Rectal smooth muscle tissue (tissue), 1 donor: Measurements from ENCODE around the gene ADAM11.
A peak's percentile ranks its signal among the peaks of the same experiment; 100 is the strongest.
"Not testable (repeated sequence)": the region's sequence is repeated elsewhere in the genome, so short reads cannot be mapped to it uniquely, and the experiment has no call there.

Experiments used
- H3K27ac ChIP-seq: one replicate; pipeline ENCODE4 v1.7.0; 2013; ENCODE audit warnings: low read depth, low read length, inconsistent platforms
- H3K27me3 ChIP-seq: one replicate; pipeline ENCODE4 v1.7.0; 2013; ENCODE audit warnings: low read length; ENCODE audit not compliant: control insufficient read depth, insufficient read depth
- H3K36me3 ChIP-seq: one replicate; pipeline ENCODE4 v1.7.0; 2013; ENCODE audit warnings: low read length; ENCODE audit not compliant: control insufficient read depth, insufficient read depth
- H3K4me1 ChIP-seq: one replicate; pipeline ENCODE4 v1.7.0; 2013; ENCODE audit warnings: low read length; ENCODE audit not compliant: control insufficient read depth, insufficient read depth
- H3K4me3 ChIP-seq: one replicate; pipeline ENCODE4 v1.7.0; 2013; ENCODE audit warnings: low read length
- H3K9ac ChIP-seq: one replicate; pipeline ENCODE4 v1.7.0; 2013; ENCODE audit warnings: low read length

ADAM11 gene

GRCh38 chr17:44747566-44747965 is 11.2 kb upstream of the ADAM11 start:
- no peaks in the 10 kb centered on the region for H3K4me1 ChIP-seq
- H3K27ac ChIP-seq = no peak overlapping the region
- H3K9ac ChIP-seq = no peak overlapping the region
- no peaks in the 10 kb centered on the region for H3K36me3 ChIP-seq
- no peak overlapping the region for H3K4me3 ChIP-seq
- H3K27me3 ChIP-seq = no peaks in the 10 kb centered on the region

GRCh38 chr17:44749076-44749979 is 9.5 kb upstream of the ADAM11 start:
- H3K27ac ChIP-seq = no peak overlapping the region
- H3K36me3 ChIP-seq = no peaks in the 10 kb centered on the region
- H3K9ac ChIP-seq = no peak overlapping the region

GRCh38 chr17:44749980-44750318 is 8.8 kb upstream of the ADAM11 start:
- Histone ChIP-seq H3K9ac (no peak overlapping the region), H3K27me3 (no peaks in the 10 kb centered on the region), H3K4me1 (no peaks in the 10 kb centered on the region), H3K27ac (no peak overlapping the region), H3K36me3 (no peaks in the 10 kb centered on the region), H3K4me3 (no peak overlapping the region)

More at GRCh38 chr17:44749076-44749979, 9.5 kb upstream of the ADAM11 start:
- no peaks in the 10 kb centered on the region for H3K27me3 ChIP-seq
- no peaks in the 10 kb centered on the region for H3K4me1 ChIP-seq
- no peak overlapping the region for H3K4me3 ChIP-seq

- Histone ChIP-seq H3K27me3 (no peaks in the 10 kb centered on the region), H3K36me3 (no peaks in the 10 kb centered on the region), H3K27ac (no peak overlapping the region), H3K9ac (no peak overlapping the region), H3K4me1 (no peaks in the 10 kb centered on the region), H3K4me3 (no peak overlapping the region)
These were observed 7.5 kb upstream of the ADAM11 start for GRCh38 chr17:44751331-44751730.

GRCh38 chr17:44751806-44752205 is 7.0 kb upstream of the ADAM11 start:
- no peak overlapping the region for H3K4me3 ChIP-seq
- H3K36me3 ChIP-seq = no peaks in the 10 kb centered on the region
- H3K27me3 ChIP-seq = no peaks in the 10 kb centered on the region
- no peaks in the 10 kb centered on the region for H3K4me1 ChIP-seq
- no peak overlapping the region for H3K9ac ChIP-seq
- no peak overlapping the region for H3K27ac ChIP-seq

GRCh38 chr17:44752953-44753861 is 5.6 kb upstream of the ADAM11 start:
- Histone ChIP-seq H3K9ac (no peak overlapping the region), H3K4me3 (no peak overlapping the region), H3K27ac (no peak overlapping the region), H3K36me3 (no peaks in the 10 kb centered on the region), H3K4me1 (no peaks in the 10 kb centered on the region), H3K27me3 (peaks cover 6% of the 10 kb centered on the region)

DNA sequence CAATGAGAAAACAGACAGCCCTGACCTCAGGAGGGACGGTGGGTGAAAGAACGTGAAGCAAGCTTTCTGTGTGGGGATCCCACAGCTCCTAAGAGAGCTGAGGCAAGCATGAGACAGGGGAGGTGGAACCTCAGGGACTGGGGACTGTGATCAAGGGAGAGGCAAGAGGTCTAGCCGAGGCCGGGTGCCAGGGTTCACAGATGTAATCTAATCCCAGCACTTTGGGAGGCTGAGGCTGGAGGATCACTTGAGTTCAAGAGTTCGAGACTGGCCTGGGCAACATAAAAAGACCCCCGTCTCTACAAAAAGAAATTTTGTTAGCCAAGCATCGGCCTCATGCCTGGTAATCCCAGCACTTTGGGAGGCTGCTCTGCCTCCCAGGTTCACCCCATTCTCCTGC is 4.5 kb upstream of the ADAM11 start:
- no peaks in the 10 kb centered on the region for H3K36me3 ChIP-seq
- H3K9ac ChIP-seq = no peak overlapping the region
- H3K4me3 ChIP-seq = no peak overlapping the region
- peaks cover under 1% of the 10 kb centered on the region for H3K4me1 ChIP-seq
- peaks cover 8% of the 10 kb centered on the region for H3K27me3 ChIP-seq
- no peak overlapping the region for H3K27ac ChIP-seq

GRCh38 chr17:44755180-44755579 is 3.6 kb upstream of the ADAM11 start:
- H3K36me3 ChIP-seq, H3K4me1 ChIP-seq, H3K9ac ChIP-seq, H3K4me3 ChIP-seq, H3K27ac ChIP-seq: not testable (repeated sequence)
- peaks cover 17% of the 10 kb centered on the region for H3K27me3 ChIP-seq

GRCh38 chr17:44757045-44757917 is 1.5 kb upstream of the ADAM11 start:
- Histone ChIP-seq H3K9ac (no peak overlapping the region), H3K4me3 (no peak overlapping the region), H3K4me1 (peaks cover 3% of the 10 kb centered on the region), H3K27me3 (peaks cover 22% of the 10 kb centered on the region), H3K36me3 (no peaks in the 10 kb centered on the region), H3K27ac (no peak overlapping the region)

- H3K36me3 ChIP-seq = no peaks in the 10 kb centered on the region
- no peak overlapping the region for H3K27ac ChIP-seq
- H3K27me3 ChIP-seq = peaks cover 22% of the 10 kb centered on the region
- peaks cover 3% of the 10 kb centered on the region for H3K4me1 ChIP-seq
- H3K4me3 ChIP-seq = no peak overlapping the region
- H3K9ac ChIP-seq = no peak overlapping the region
These were observed 822 bp upstream of the ADAM11 start for GRCh38 chr17:44757918-44758413.

DNA sequence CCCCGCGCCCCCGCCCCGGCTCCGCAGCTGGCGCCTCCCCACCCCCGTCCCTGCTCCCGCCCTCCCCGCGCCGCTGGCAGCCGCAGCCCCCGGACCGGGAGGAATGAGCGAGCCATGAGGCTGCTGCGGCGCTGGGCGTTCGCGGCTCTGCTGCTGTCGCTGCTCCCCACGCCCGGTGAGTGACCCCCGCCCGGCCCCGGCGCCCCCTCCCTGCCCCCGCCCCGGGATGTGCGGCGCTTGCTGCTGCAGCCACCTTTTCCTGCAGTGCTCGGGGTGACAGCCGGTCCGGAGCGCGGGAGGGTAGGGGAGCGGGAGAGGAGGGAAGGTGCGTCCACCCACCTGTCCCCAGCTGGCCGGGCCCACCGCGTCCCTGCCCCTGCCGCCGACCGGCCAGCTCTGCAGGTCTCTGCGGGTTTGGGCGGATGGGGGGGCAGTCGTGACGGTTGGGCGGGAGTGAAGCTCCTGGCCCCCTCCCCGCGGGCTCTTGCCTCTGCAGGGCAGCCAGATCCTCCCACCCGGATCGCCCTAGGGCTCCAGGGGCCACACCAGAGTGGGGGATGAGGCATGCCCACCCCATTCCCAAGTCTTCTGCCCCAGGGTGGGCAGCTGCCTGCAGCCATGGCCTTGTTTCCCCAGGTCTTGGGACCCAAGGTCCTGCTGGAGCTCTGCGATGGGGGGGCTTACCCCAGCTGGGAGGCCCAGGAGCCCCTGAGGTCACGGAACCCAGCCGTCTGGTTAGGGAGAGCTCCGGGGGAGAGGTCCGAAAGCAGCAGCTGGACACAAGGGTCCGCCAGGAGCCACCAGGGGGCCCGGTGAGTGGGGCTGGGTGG is 513 bp downstream of the ADAM11 start:
- Histone ChIP-seq H3K4me1 (peaks cover 3% of the 10 kb centered on the region), H3K4me3 (peak overlapping the region; percentile 27), H3K27me3 (peaks cover 22% of the 10 kb centered on the region), H3K27ac (no peak overlapping the region), H3K36me3 (no peaks in the 10 kb centered on the region), H3K9ac (no peak overlapping the region)
